ENCODE measurements around the gene CNTN4.

Gene CNTN4

DNA sequence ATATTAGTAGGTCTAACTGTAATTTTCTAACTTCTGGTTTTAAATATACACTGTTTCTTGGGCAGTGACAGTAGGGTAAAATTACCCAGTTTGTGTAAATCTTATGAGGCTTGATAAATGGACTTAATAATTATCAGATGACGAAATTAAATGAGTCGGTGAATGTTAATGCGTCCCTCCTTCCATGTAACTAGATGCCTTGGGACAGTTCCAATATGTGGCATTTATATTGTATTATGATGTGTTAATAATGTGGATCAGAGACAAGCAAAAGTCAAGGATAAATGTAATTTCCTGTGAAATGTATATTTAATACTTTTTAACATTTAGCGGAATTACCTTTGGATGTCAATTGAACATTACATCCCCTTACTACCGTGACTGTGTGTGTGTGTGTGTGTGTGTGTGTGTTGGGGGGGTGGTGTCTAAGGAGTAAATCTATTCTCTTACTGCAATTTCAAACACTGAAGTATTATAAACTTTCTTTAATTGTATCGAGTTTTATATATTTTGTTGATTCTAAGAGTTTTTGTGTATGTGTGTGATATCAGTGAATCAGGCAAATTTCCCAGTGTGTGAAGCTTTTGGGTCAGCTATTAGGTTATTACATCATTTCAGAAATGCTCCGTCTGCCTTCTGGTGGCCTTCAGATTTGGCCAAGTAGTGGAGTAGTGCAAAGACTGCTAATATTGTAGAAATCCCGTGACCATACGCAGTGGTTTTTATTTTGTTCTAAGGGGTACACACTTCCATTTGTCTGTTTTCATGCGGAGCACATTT lies 50.1 kb downstream of the CNTN4 start:
- no peak overlapping the region for H3K4me3 ChIP-seq (ENCODE audit: extremely low read depth, insufficient read depth, low read length, poor library complexity, severe bottlenecking)
- no peaks in the 10 kb centered on the region for H3K9me3 ChIP-seq (ENCODE audit: control insufficient read depth, low read length)
- no peaks in the 10 kb centered on the region for H3K4me1 ChIP-seq (ENCODE audit: control insufficient read depth, insufficient read depth, low read length, poor library complexity, severe bottlenecking)
- H3K27ac ChIP-seq (ENCODE audit: low read depth, low read length, severe bottlenecking), result no peak overlapping the region
- no peaks in the 10 kb centered on the region for H3K36me3 ChIP-seq (ENCODE audit: control insufficient read depth, insufficient read depth, low read length)
- 80 to 86% methylated on average over 6 of the region's 10 CpGs for WGBS, 2 experiments (ENCODE audit: insufficient coverage in 2 of 2)

DNA sequence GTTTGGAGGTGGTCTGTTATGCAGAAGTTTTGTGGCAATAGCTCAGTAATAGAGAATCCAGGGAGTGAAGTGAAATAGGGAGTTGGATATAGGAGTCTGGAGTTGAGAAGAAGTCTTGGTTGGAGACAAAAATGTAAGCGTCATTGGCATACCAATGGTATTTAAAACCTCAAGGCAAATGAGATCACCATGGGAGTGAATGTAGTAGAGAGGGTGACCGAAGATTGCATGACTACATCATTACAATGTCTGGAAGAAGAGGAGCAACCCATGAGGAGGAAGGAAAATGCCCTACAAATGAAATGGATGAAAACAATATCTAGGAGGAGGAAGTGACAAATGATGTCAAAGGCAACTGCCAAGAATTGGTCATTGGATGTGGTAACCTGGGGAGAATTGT lies 54.4 kb downstream of the CNTN4 start:
- H3K4me1 ChIP-seq (ENCODE audit: control insufficient read depth, insufficient read depth, low read length, poor library complexity, severe bottlenecking), result no peaks in the 10 kb centered on the region
- H3K27ac ChIP-seq (ENCODE audit: low read depth, low read length, severe bottlenecking), result no peak overlapping the region
- WGBS, 2 experiments (ENCODE audit: insufficient coverage in 2 of 2), result 78 to 83% methylated on average over 1 to 2 of the region's 2 CpGs
- no peaks in the 10 kb centered on the region for H3K36me3 ChIP-seq (ENCODE audit: control insufficient read depth, insufficient read depth, low read length)
- H3K9me3 ChIP-seq (ENCODE audit: control insufficient read depth, low read length), result no peaks in the 10 kb centered on the region
- H3K4me3 ChIP-seq (ENCODE audit: extremely low read depth, insufficient read depth, low read length, poor library complexity, severe bottlenecking), result no peak overlapping the region

DNA sequence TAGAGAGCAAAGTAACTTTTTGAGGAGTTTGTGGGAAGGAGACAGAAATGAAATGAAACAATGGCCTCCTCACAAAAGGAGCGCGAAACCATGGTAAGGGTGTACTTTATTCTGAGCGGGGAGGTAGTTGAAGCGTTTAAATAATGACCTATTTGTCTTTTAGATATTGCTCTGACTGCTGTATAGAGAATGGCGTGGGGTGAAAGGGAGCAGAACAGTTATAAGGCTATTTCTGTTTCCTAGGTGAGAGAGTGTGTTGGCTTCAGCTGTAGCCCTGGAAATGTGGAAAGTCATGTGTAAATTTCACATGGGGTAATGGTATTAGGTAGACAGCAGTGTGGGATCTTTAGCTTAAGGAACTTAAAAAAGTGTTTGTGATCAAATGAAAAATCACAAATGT lies 54.9 kb downstream of the CNTN4 start:
- no peaks in the 10 kb centered on the region for H3K9me3 ChIP-seq (ENCODE audit: control insufficient read depth, low read length)
- H3K36me3 ChIP-seq (ENCODE audit: control insufficient read depth, insufficient read depth, low read length), result no peaks in the 10 kb centered on the region
- 33 to 66% methylated on average over 2 to 5 of the region's 5 CpGs for WGBS, 2 experiments (ENCODE audit: insufficient coverage in 2 of 2)

DNA sequence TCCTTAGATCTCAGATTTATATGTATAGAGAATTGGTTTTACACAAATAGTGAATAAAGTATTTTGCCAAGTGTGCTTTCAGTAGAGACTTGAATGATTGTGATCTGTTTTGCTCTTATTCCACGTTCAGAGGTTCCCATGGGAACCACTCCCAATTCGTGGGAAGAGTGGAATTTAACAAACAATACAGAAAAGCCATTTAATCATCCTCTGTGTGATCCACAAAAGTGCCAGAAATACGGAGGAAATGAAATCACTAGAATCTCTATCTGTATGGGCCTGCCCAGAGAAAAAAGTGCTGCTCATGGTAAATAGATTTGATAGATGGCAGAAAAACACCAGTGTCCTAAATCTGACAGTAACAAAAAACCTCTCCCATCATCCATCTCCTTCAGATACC lies 56.0 kb downstream of the CNTN4 start:
- WGBS, 2 experiments (ENCODE audit: insufficient coverage in 2 of 2), result 60% methylated on average over 2 of the region's 3 CpGs; no CpG with 5 or more reads in 1 of the 2 experiments
- no peaks in the 10 kb centered on the region for H3K4me1 ChIP-seq (ENCODE audit: control insufficient read depth, insufficient read depth, low read length, poor library complexity, severe bottlenecking)

More for the DNA sequence above, 54.9 kb downstream of the CNTN4 start:
- Histone ChIP-seq H3K4me1 (ENCODE audit: control insufficient read depth, insufficient read depth, low read length, poor library complexity, severe bottlenecking) (no peaks in the 10 kb centered on the region), H3K27ac (ENCODE audit: low read depth, low read length, severe bottlenecking) (no peak overlapping the region), H3K4me3 (ENCODE audit: extremely low read depth, insufficient read depth, low read length, poor library complexity, severe bottlenecking) (no peak overlapping the region)

DNA sequence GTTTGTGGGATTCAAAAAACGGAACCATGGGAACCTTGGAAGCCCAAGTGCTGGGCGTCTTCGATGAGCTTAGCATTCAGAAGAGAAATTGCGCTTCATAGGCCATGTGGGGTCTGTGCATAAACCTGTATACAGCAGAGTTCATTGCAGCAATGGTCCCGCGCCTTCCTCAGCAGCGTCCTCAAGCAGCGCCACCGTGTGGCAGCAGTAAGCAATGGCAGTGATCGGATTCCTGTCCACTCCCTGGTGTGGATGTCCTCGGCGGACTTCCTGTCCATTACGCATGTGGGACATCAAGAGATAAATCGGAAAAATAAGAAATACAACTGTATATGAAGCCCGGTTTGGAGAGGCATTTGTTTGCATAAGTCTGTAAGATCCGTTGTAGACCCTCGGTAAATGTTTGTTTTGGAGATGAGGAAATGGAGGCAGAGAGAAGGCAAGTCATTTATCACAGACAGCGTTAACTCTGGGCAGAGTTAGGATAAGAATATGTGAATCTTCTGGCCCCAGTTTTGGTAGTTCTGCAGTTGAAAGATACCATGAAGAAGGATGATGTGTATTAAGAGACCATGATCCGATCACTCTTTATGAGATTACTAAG lies 57.7 kb downstream of the CNTN4 start:
- Histone ChIP-seq H3K4me3 (ENCODE audit: extremely low read depth, insufficient read depth, low read length, poor library complexity, severe bottlenecking) (no peak overlapping the region), H3K9me3 (ENCODE audit: control insufficient read depth, low read length) (no peaks in the 10 kb centered on the region), H3K36me3 (ENCODE audit: control insufficient read depth, insufficient read depth, low read length) (no peaks in the 10 kb centered on the region), H3K4me1 (ENCODE audit: control insufficient read depth, insufficient read depth, low read length, poor library complexity, severe bottlenecking) (no peaks in the 10 kb centered on the region), H3K27ac (ENCODE audit: low read depth, low read length, severe bottlenecking) (no peak overlapping the region)
- WGBS, 2 experiments (ENCODE audit: insufficient coverage in 2 of 2), result 44 to 49% methylated on average over 19 of the region's 19 CpGs

More for the DNA sequence above, 56.0 kb downstream of the CNTN4 start:
- H3K27ac ChIP-seq (ENCODE audit: low read depth, low read length, severe bottlenecking), result no peak overlapping the region
- no peaks in the 10 kb centered on the region for H3K36me3 ChIP-seq (ENCODE audit: control insufficient read depth, insufficient read depth, low read length)
- H3K4me3 ChIP-seq (ENCODE audit: extremely low read depth, insufficient read depth, low read length, poor library complexity, severe bottlenecking), result no peak overlapping the region
- H3K9me3 ChIP-seq (ENCODE audit: control insufficient read depth, low read length), result no peaks in the 10 kb centered on the region

DNA sequence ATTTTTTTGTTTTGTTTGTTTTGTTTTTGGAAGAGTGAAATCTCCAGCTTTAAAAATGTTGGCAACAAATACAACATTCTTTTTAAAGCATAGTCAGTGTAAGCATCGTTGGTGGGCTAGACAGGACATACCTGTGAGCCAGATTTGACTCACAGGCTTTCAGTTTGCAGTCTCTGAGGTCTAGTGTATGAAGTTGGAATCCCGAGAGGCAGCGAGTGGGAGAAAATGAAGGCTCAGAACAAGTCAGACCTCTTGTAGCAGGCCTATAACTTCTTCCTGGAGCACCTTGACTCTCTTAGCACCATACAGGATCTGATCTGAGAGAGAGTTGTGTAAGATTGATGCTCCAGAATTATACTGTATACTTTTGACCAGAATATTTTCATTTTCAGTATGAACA lies 60.2 kb downstream of the CNTN4 start:
- H3K4me3 ChIP-seq (ENCODE audit: extremely low read depth, insufficient read depth, low read length, poor library complexity, severe bottlenecking), result no peak overlapping the region
- no peaks in the 10 kb centered on the region for H3K4me1 ChIP-seq (ENCODE audit: control insufficient read depth, insufficient read depth, low read length, poor library complexity, severe bottlenecking)
- H3K36me3 ChIP-seq (ENCODE audit: control insufficient read depth, insufficient read depth, low read length), result no peaks in the 10 kb centered on the region
- no peak overlapping the region for H3K27ac ChIP-seq (ENCODE audit: low read depth, low read length, severe bottlenecking)
- peaks cover 4% of the 10 kb centered on the region for H3K9me3 ChIP-seq (ENCODE audit: control insufficient read depth, low read length)
- WGBS, 2 experiments (ENCODE audit: insufficient coverage in 2 of 2), result 80 to 100% methylated on average over 1 of the region's 3 CpGs

DNA sequence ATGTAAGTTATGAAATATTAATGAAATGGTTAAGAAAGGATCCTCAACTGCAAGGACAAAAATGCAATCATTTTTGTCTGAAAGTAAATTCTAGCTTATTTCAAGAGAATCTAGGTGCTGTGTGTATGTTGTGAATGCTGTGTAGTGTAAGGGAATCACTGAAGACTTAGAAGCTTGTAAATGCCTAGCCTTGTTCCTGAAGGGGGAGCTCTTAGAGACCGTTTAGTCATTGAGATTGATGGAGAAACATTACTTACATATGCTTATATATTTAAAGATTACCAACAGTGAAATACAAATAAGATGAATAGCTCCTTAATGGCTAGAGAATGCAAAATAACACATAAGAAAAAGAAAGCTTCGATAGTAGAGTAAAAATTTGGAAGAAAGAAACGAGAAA lies 67.9 kb downstream of the CNTN4 start:
- no CpG with 5 or more reads among the region's 3 CpGs for WGBS, 2 experiments (ENCODE audit: insufficient coverage in 2 of 2)

DNA sequence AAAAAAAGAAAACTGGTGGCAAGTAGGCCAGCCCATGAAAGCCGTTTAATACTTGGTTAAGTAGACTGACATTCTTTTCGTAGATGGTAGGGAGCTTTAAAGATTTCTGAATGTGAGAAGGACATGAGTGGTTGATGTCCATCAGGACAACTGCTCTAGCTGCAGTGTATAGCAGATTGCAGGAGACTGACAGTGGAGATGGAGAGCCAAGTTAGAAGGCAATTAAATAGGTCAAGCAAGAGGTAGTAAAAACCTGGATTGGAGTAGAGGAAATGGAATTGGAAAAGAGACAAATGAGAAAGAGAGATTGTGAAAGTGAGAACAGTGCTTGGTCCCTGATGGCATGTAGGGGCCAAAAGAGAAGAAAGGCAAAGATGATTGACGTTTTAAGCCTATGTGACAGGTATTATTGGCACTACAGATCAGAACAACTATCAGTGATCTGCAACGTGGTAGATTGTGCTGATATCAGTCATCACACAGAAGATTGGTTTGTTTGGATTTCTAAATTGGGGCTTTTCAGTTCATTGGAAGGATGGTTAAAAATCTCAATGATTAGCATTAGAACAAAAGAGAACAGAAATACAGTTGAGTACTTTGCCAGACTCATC lies 74.0 kb downstream of the CNTN4 start:
- Histone ChIP-seq H3K36me3 (ENCODE audit: control insufficient read depth, insufficient read depth, low read length) (no peaks in the 10 kb centered on the region), H3K27ac (ENCODE audit: low read depth, low read length, severe bottlenecking) (no peak overlapping the region), H3K9me3 (ENCODE audit: control insufficient read depth, low read length) (peaks cover 9% of the 10 kb centered on the region), H3K4me1 (ENCODE audit: control insufficient read depth, insufficient read depth, low read length, poor library complexity, severe bottlenecking) (no peaks in the 10 kb centered on the region), H3K4me3 (ENCODE audit: extremely low read depth, insufficient read depth, low read length, poor library complexity, severe bottlenecking) (no peak overlapping the region)
- WGBS, 2 experiments (ENCODE audit: insufficient coverage in 2 of 2), result 71 to 86% methylated on average over 4 of the region's 4 CpGs

More for the DNA sequence above, 67.9 kb downstream of the CNTN4 start:
- H3K27ac ChIP-seq (ENCODE audit: low read depth, low read length, severe bottlenecking), result no peak overlapping the region
- H3K9me3 ChIP-seq (ENCODE audit: control insufficient read depth, low read length), result peaks cover 4% of the 10 kb centered on the region
- H3K4me3 ChIP-seq (ENCODE audit: extremely low read depth, insufficient read depth, low read length, poor library complexity, severe bottlenecking), result no peak overlapping the region
- H3K4me1 ChIP-seq (ENCODE audit: control insufficient read depth, insufficient read depth, low read length, poor library complexity, severe bottlenecking), result no peaks in the 10 kb centered on the region
- no peaks in the 10 kb centered on the region for H3K36me3 ChIP-seq (ENCODE audit: control insufficient read depth, insufficient read depth, low read length)

DNA sequence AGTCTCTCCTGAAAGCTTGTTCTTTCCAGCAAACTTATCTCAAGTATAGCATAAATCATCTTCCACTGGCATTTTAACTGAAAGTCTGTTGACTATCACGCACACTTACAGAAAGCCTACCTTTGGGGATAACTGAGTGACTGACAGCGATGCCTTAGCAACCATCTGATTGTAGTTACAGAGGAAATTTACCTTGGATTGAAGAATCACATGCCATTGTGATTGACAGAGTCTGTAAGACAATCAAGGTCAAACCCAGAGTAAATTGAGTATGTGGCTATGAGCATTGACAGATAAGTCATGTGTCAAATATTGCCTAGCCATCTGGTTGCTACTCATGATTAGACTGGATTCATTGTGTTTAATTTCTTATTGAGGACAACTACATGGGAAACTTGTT lies 82.0 kb downstream of the CNTN4 start:
- Histone ChIP-seq H3K4me3 (ENCODE audit: extremely low read depth, insufficient read depth, low read length, poor library complexity, severe bottlenecking) (no peak overlapping the region), H3K36me3 (ENCODE audit: control insufficient read depth, insufficient read depth, low read length) (no peaks in the 10 kb centered on the region), H3K27ac (ENCODE audit: low read depth, low read length, severe bottlenecking) (no peak overlapping the region), H3K9me3 (ENCODE audit: control insufficient read depth, low read length) (no peaks in the 10 kb centered on the region), H3K4me1 (ENCODE audit: control insufficient read depth, insufficient read depth, low read length, poor library complexity, severe bottlenecking) (no peaks in the 10 kb centered on the region)
- 80 to 85% methylated on average over 1 to 2 of the region's 2 CpGs for WGBS, 2 experiments (ENCODE audit: insufficient coverage in 2 of 2)

DNA sequence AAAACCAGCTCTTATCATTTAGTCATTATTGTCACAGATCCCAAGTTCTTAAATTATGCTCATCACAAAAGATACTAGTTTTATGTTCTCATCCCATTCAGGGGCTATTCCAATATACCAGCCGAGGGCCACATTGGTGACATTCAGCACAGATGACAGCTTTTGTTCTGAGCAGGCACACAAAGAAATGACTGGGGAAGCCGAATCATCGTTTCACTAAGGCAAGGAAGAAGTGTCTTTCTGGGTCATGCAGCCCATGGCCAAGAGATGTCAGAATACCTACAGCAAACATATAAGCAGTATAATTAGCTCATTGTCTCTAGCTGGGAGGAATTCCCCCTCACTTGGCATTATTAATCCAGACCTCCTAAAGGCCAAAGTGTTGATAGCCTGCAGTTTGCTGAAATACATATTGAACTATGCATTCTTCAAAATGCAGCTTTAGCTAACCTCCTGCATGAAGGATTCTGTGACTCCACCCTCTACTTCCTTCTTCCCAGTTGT lies 100.2 kb downstream of the CNTN4 start:
- Histone ChIP-seq H3K27ac (ENCODE audit: low read depth, low read length, severe bottlenecking) (no peak overlapping the region), H3K9me3 (ENCODE audit: control insufficient read depth, low read length) (no peaks in the 10 kb centered on the region), H3K36me3 (ENCODE audit: control insufficient read depth, insufficient read depth, low read length) (no peaks in the 10 kb centered on the region), H3K4me1 (ENCODE audit: control insufficient read depth, insufficient read depth, low read length, poor library complexity, severe bottlenecking) (no peaks in the 10 kb centered on the region), H3K4me3 (ENCODE audit: extremely low read depth, insufficient read depth, low read length, poor library complexity, severe bottlenecking) (no peak overlapping the region)
- 80 to 89% methylated on average over 1 to 3 of the region's 3 CpGs for WGBS, 2 experiments (ENCODE audit: insufficient coverage in 2 of 2)
